ENCODE data around the gene DNAJC8.
A peak's percentile ranks its signal among the peaks of the same experiment; 100 is the strongest.

The DNAJC8 gene

DNA sequence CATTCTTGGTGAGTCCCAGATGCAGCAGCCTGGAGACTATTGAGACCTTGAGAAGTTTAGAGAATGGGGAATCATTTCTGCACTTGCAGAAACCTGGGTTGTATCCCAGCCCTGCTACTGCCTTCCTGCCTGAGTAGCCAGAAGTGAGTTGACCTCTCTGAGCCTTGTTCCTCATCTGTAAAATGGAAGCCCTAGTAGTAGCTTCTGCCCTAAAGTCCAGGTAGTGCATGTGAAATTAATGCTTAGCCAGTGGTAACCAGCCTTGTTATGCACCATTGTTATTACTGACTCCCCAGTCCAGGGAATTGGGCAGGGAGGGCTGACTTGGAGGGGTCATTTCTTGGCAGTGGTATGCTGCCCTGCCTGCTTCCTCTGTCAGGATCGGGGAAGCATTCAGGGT is 32.1 kb upstream of the DNAJC8 start:
- H3K4me1 ChIP-seq (ENCODE audit: control insufficient read depth, insufficient read depth, low read length), result peaks cover 11% of the 10 kb centered on the region
- TF ChIP-seq ZNF660 (tag by site-specific recombination; IDR thresholded peaks at IDR 0.05) (0 out of 2 replicates have a peak, but pooled peaks have one; percentile 12), MEIS1 (CRISPR knock-in tag; IDR thresholded peaks at IDR 0.05; ENCODE audit: borderline replicate concordance) (no peak), ZBTB48 (tag by site-specific recombination; IDR thresholded peaks at IDR 0.05) (no peak), ZNF558 (tag by site-specific recombination; IDR thresholded peaks at IDR 0.05) (no peak), ZNF600 (tag by site-specific recombination; IDR thresholded peaks at IDR 0.05) (peak; percentile 33; the same call in 1 of the 2 replicates)
- POLR2A ChIA-PET, result interaction anchor here (0.8 to 2.4 kb wide), 3 partner anchors 9 to 317 kb away, joined by 3 to 8 read pairs (median 3); no protein-coding TSS in a partner anchor
- no peak overlapping the region for H3K4me3 ChIP-seq (ENCODE audit: low read depth, low read length)
- H3K27ac ChIP-seq (ENCODE audit: extremely low read depth, low read depth, low read length), result no peak overlapping the region
- H3K36me3 ChIP-seq (ENCODE audit: control insufficient read depth in 2 of 2, insufficient read depth in 1 of 2, low read length in 2 of 2), result peaks cover 0 to 18% of the 10 kb centered on the region in 2 experiments; a peak in 2 of 3 replicates
- H3K9me3 ChIP-seq (ENCODE audit: control insufficient read depth, insufficient read depth, low read depth, low read length), result no peaks in the 10 kb centered on the region
- CTCF ChIA-PET, result no interaction called here

DNA sequence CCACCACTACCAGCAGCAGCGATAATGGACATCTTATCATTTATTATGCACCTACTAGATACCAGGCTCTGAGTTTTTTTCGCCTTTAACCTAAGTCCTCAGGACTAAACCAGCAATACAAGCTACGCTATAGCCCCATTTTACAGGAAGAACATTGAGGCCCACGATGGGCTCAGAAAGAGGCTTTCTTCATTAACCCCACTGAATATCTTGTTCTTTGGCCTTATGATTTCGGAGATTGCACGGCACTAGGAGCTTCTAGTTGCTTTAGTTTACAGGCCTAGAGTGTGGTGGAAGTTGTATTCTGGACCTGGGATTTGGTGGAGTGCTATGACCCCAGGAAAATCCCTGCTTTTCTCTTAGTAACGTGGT is 28.0 kb upstream of the DNAJC8 start:
- CTCF ChIA-PET, result interaction anchor here (1.0 to 2.1 kb wide), 3 partner anchors 12 to 98 kb away, joined by 3 to 14 read pairs (median 7); partner anchors contain the start of gene MED18
- peak overlapping the region; percentile 29; the same call in 1 of the 2 replicates for H3K27ac ChIP-seq (ENCODE audit: extremely low read depth, low read depth, low read length)

DNA sequence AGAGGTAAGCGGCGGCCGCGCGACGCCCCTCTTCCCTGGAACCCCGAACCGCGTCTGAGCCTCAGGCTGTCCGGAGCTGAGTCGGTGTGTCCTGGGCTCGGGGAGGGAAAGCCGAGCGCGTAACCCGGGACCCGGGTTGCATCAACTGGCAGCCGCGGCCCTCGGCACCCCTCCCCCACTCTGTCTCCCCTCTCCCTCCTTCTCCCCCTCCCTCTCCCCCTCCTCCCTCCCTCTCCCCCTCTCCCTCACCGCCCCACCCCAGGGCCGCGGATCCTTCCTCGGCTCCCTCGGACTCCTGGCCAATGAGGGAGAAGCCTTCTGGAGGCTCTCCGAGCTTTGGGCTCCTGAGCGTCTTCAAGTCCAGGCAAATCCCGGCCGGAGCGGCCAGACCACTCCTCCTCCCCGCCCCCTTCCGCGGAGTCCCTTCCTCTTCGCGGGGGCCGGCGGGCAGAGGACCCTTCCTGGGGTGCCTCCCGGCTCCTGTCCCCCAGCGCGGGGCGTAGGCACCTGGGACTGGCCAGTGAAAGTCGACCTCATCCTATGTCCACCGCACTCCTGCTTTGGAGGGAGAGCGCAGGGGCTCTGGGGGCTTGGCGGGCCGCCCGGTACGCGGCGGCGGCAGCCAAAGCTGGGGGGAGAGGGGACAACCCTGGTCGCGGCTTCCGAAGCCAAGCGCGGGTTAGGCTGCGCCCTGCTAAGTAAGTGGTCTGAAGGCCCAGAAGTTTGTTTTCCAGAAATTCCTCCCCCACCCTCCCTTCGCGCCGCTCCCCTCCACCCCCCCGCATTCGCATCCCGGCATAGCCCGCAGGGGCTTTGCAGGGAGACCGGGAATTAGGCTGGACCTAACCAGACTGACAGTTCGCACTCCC is 27.3 kb upstream of the DNAJC8 start:
- H3K4me1 ChIP-seq (ENCODE audit: control insufficient read depth, insufficient read depth, low read length), result no peaks in the 10 kb centered on the region; the same call in 1 of the 2 replicates
- no peaks in the 10 kb centered on the region for H3K9me3 ChIP-seq (ENCODE audit: control insufficient read depth, insufficient read depth, low read depth, low read length)
- peak overlapping the region; percentile 97 for H3K4me3 ChIP-seq (ENCODE audit: low read depth, low read length)
- ChIA-PET POLR2A (interaction anchor here (0.6 to 3.9 kb wide), 24 partner anchors 9 to 383 kb away, joined by 3 to 59 read pairs (median 4); partner anchors contain the start of genes ATP5IF1, MED18, RCC1 and TAF12), CTCF (interaction anchor here (1.0 to 4.8 kb wide), 4 partner anchors 11 to 68 kb away, joined by 3 to 42 read pairs (median 10); partner anchors contain the start of gene MED18)
- H3K36me3 ChIP-seq (ENCODE audit: control insufficient read depth in 2 of 2, insufficient read depth in 1 of 2, low read length in 2 of 2), result peaks cover 0 to 5% of the 10 kb centered on the region in 2 experiments; a peak in 1 of 3 replicates
- H3K27ac ChIP-seq (ENCODE audit: extremely low read depth, low read depth, low read length), result peak overlapping the region; percentile 97
- TF ChIP-seq SP2 (tag by site-specific recombination; IDR thresholded peaks at IDR 0.05) (peak; percentile 84), ZNF335 (tag by site-specific recombination; conservative IDR thresholded peaks at IDR 0.05) (peak; percentile 80), KLF9 (tag by site-specific recombination; IDR thresholded peaks at IDR 0.05; ENCODE audit: low read depth) (peak; percentile 87), ZNF10 (tag by site-specific recombination; IDR thresholded peaks at IDR 0.05) (no peak), IKZF3 (tag by site-specific recombination; IDR thresholded peaks at IDR 0.05) (0 out of 2 replicates have a peak, but pooled peaks have one; percentile 41), BCL11B (tag by site-specific recombination; IDR thresholded peaks at IDR 0.05; ENCODE audit: low read depth) (no peak; the same call in 1 of the 2 replicates), KLF10 (tag by site-specific recombination; IDR thresholded peaks at IDR 0.05) (peak; percentile 95), GLIS2 (tag by site-specific recombination; IDR thresholded peaks at IDR 0.05) (peak; percentile 98), REPIN1 (tag by site-specific recombination; IDR thresholded peaks at IDR 0.05; ENCODE audit: low read depth) (no peak), YY2 (tag by site-specific recombination; IDR thresholded peaks at IDR 0.05) (no peak), SCRT1 (tag by site-specific recombination; IDR thresholded peaks at IDR 0.05; ENCODE audit: borderline replicate concordance) (no peak), ZIC2 (tag by site-specific recombination; IDR thresholded peaks at IDR 0.05) (peak; percentile 22; the same call in 1 of the 2 replicates)
- TF ChIP-seq, protein P1, sequence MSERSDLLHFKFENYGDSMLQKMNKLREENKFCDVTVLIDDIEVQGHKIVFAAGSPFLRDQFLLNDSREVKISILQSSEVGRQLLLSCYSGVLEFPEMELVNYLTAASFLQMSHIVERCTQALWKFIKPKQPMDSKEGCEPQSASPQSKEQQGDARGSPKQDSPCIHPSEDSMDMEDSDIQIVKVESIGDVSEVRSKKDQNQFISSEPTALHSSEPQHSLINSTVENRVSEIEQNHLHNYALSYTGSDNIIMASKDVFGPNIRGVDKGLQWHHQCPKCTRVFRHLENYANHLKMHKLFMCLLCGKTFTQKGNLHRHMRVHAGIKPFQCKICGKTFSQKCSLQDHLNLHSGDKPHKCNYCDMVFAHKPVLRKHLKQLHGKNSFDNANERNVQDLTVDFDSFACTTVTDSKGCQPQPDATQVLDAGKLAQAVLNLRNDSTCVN (tag by site-specific recombination; optimal IDR thresholded peaks at IDR 0.05), result peak; percentile 85
- TF ChIP-seq, protein P2, sequence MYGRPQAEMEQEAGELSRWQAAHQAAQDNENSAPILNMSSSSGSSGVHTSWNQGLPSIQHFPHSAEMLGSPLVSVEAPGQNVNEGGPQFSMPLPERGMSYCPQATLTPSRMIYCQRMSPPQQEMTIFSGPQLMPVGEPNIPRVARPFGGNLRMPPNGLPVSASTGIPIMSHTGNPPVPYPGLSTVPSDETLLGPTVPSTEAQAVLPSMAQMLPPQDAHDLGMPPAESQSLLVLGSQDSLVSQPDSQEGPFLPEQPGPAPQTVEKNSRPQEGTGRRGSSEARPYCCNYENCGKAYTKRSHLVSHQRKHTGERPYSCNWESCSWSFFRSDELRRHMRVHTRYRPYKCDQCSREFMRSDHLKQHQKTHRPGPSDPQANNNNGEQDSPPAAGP (tag by site-specific recombination; IDR thresholded peaks at IDR 0.05), result peak; percentile 4; the same call in 1 of the 2 replicates
- TF ChIP-seq, protein P3, sequence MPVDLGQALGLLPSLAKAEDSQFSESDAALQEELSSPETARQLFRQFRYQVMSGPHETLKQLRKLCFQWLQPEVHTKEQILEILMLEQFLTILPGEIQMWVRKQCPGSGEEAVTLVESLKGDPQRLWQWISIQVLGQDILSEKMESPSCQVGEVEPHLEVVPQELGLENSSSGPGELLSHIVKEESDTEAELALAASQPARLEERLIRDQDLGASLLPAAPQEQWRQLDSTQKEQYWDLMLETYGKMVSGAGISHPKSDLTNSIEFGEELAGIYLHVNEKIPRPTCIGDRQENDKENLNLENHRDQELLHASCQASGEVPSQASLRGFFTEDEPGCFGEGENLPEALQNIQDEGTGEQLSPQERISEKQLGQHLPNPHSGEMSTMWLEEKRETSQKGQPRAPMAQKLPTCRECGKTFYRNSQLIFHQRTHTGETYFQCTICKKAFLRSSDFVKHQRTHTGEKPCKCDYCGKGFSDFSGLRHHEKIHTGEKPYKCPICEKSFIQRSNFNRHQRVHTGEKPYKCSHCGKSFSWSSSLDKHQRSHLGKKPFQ (tag by site-specific recombination; IDR thresholded peaks at IDR 0.05), result no peak
- TF ChIP-seq, protein P4, sequence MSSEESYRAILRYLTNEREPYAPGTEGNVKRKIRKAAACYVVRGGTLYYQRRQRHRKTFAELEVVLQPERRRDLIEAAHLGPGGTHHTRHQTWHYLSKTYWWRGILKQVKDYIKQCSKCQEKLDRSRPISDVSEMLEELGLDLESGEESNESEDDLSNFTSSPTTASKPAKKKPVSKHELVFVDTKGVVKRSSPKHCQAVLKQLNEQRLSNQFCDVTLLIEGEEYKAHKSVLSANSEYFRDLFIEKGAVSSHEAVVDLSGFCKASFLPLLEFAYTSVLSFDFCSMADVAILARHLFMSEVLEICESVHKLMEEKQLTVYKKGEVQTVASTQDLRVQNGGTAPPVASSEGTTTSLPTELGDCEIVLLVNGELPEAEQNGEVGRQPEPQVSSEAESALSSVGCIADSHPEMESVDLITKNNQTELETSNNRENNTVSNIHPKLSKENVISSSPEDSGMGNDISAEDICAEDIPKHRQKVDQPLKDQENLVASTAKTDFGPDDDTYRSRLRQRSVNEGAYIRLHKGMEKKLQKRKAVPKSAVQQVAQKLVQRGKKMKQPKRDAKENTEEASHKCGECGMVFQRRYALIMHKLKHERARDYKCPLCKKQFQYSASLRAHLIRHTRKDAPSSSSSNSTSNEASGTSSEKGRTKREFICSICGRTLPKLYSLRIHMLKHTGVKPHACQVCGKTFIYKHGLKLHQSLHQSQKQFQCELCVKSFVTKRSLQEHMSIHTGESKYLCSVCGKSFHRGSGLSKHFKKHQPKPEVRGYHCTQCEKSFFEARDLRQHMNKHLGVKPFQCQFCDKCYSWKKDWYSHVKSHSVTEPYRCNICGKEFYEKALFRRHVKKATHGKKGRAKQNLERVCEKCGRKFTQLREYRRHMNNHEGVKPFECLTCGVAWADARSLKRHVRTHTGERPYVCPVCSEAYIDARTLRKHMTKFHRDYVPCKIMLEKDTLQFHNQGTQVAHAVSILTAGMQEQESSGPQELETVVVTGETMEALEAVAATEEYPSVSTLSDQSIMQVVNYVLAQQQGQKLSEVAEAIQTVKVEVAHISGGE (tag by site-specific recombination; conservative IDR thresholded peaks at IDR 0.05; ENCODE audit: low read depth), result peak; percentile 45; the same call in 1 of the 2 replicates

More for the DNA sequence above, 28.0 kb upstream of the DNAJC8 start:
- Histone ChIP-seq H3K4me1 (ENCODE audit: control insufficient read depth, insufficient read depth, low read length) (peaks cover 3% of the 10 kb centered on the region; the same call in 1 of the 2 replicates), H3K9me3 (ENCODE audit: control insufficient read depth, insufficient read depth, low read depth, low read length) (no peaks in the 10 kb centered on the region), H3K4me3 (ENCODE audit: low read depth, low read length) (peak overlapping the region; percentile 97), H3K36me3 (ENCODE audit: control insufficient read depth in 2 of 2, insufficient read depth in 1 of 2, low read length in 2 of 2) (peaks cover 0 to 5% of the 10 kb centered on the region in 2 experiments; a peak in 1 of 3 replicates)
- TF ChIP-seq ZNF660 (tag by site-specific recombination; IDR thresholded peaks at IDR 0.05) (peak; percentile 13; the same call in 1 of the 2 replicates), ZNF146 (tag by site-specific recombination; IDR thresholded peaks at IDR 0.05) (peak; percentile 72), ZNF433 (tag by site-specific recombination; IDR thresholded peaks at IDR 0.05; ENCODE audit: low read depth) (no peak)
- POLR2A ChIA-PET, result interaction anchor here (0.6 to 3.9 kb wide), 10 partner anchors 8 to 321 kb away, joined by 3 to 59 read pairs (median 4); partner anchors contain the start of genes ATP5IF1, MED18 and RCC1
